K562 (cell line): ENCODE measurements around the gene OXTR. TPM values are rescaled to one million over a fixed set of nuclear protein-coding genes. Genes with fewer than 3 reads are reported as not detected.

ENCODE experiments used
- ATAC-seq: fragments of 200-7000 bp; cut with Tn5 transposase; 3 replicates; pipeline ENCODE4 v1.9.1; 2020; ENCODE audit warnings: moderate library complexity
- BruUV-seq: library from RNA; stranded (reverse); fragments of 400-500 nt; replicated peaks from 2 replicates; lab custom pipeline; 2021; lab: Mats Ljungman, UMichigan
- CTCF ChIA-PET: fragments of 300-600 bp; formaldehyde crosslinking; extraction: SDS; loops from one replicate; lab custom pipeline; 2021; ENCODE audit warnings: low intra/inter-chr PET ratio; lab: Yijun Ruan, JAX
- POLR2A ChIA-PET: fragments of 300-600, 350-650 bp; sonication (Branson Sonifier 250); formaldehyde crosslinking; extraction: SDS; loops from one replicate; lab custom pipeline; 2021; ENCODE audit warnings: antibody characterized with exemption, inconsistent platforms; lab: Yijun Ruan, JAX
- DNase-seq, 4 experiments: peaks; one replicate each; pipeline versions ENCODE4 v3.0.0 to v3.0.0-alpha.2; 2011 to 2018; ENCODE audit warnings: low spot score in 3 of 4, mixed read lengths in 3 of 4; ENCODE audit errors: extremely low read depth in 1 of 4
- FAIRE-seq: peaks from 2 replicates; lab custom pipeline; 2011; peaks lifted over from hg19 to GRCh38; lab: Jason Lieb, UNC
- H2AFZ ChIP-seq: 2 replicates; pipeline ENCODE4 v1.6.0; 2011; ENCODE audit warnings: low read depth, low read length, control low read depth, inconsistent platforms
- H3K27ac ChIP-seq: fragments of 200-600 bp; 3 replicates; pipeline ENCODE4 v1.8.0; 2011; ENCODE audit warnings: low read depth, mild to moderate bottlenecking, control low read depth, inconsistent platforms, low read length, moderate library complexity, mixed read lengths; ENCODE audit errors: extremely low read depth
- H3K27me3 ChIP-seq, 2 experiments: fragments of 300-600 bp in 1 of 2; 2 replicates in 1 of 2; 3 replicates in 1 of 2; pipeline versions ENCODE4 v1.6.0 to v1.8.0; 2011; ENCODE audit warnings: inconsistent platforms in 2 of 2, low read length in 2 of 2, mild to moderate bottlenecking in 1 of 2, mixed read lengths in 1 of 2, moderate library complexity in 1 of 2; ENCODE audit not compliant: control insufficient read depth in 2 of 2, insufficient read depth in 2 of 2
- H3K36me3 ChIP-seq: fragments of 300-600 bp; 3 replicates; pipeline ENCODE4 v1.8.0; 2011; ENCODE audit warnings: mild to moderate bottlenecking, low read length, inconsistent platforms; ENCODE audit not compliant: control insufficient read depth, insufficient read depth
- H3K4me1 ChIP-seq, 2 experiments: fragments of 200-600 bp in 1 of 2; replicated peaks in 1 of 2; 2 replicates in 1 of 2; 3 replicates in 1 of 2; pipeline versions ENCODE4 v1.5.1 to v1.8.0; 2011; ENCODE audit warnings: inconsistent platforms in 2 of 2, low read length in 2 of 2, mild to moderate bottlenecking in 1 of 2, mixed read lengths in 1 of 2, moderate library complexity in 1 of 2; ENCODE audit not compliant: control insufficient read depth in 2 of 2, insufficient read depth in 2 of 2
- H3K4me2 ChIP-seq: 2 replicates; pipeline ENCODE4 v1.6.1; 2011; ENCODE audit warnings: low read length, control low read depth, inconsistent platforms, mixed read lengths; ENCODE audit not compliant: insufficient read depth
- H3K4me3 ChIP-seq: fragments of 200-600 bp; sonication (generic), shearing (Covaris generic); 2 replicates; pipeline ENCODE4 v1.5.1; 2016; ENCODE audit warnings: control low read depth, inconsistent platforms
- H3K79me2 ChIP-seq: fragments of 200-600 bp; 3 replicates; pipeline ENCODE4 v1.8.0; 2011; ENCODE audit warnings: low read length, inconsistent platforms; ENCODE audit not compliant: control insufficient read depth, insufficient read depth
- H3K9ac ChIP-seq, 2 experiments: 2 replicates each; pipeline versions ENCODE4 v1.6.0 to v1.6.1; 2011; ENCODE audit warnings: low read depth in 2 of 2, low read length in 2 of 2, control low read depth in 1 of 2, inconsistent platforms in 1 of 2, mild to moderate bottlenecking in 1 of 2, mixed read lengths in 1 of 2; ENCODE audit not compliant: insufficient read depth in 1 of 2
- H3K9me1 ChIP-seq: one replicate; pipeline ENCODE4 v1.6.0; 2011; ENCODE audit warnings: inconsistent platforms, mild to moderate bottlenecking, low read length, moderate library complexity; ENCODE audit not compliant: control insufficient read depth, insufficient read depth
- H3K9me3 ChIP-seq: replicated peaks from 2 replicates; pipeline ENCODE4 v1.5.1; 2011; ENCODE audit warnings: low read depth, low read length, inconsistent platforms; ENCODE audit not compliant: control insufficient read depth, insufficient read depth
- H4K20me1 ChIP-seq: replicated peaks from 2 replicates; pipeline ENCODE4 v1.6.1; 2011; ENCODE audit warnings: low read length, inconsistent platforms, mixed read lengths; ENCODE audit not compliant: control insufficient read depth, insufficient read depth
- CHCHD3 ChIP-seq: fragments of 250-450 bp; sonication (Bioruptor Pico); IDR thresholded peaks from 2 replicates; pipeline ENCODE4 v2.1.2; 2022; ENCODE audit warnings: mild to moderate bottlenecking
- DMBX1 ChIP-seq: fragments of 250-450 bp; sonication (Bioruptor Pico); IDR thresholded peaks from 2 replicates; pipeline ENCODE4 v1.8.0; 2022; ENCODE audit warnings: inconsistent platforms, mild to moderate bottlenecking, moderate library complexity, borderline replicate concordance
- HDGF ChIP-seq: fragments of 450-650 bp; IDR thresholded peaks from 2 replicates; pipeline ENCODE4 v1.6.1; 2016
- IFI16 ChIP-seq: fragments of 250-450 bp; sonication (Bioruptor Pico); IDR thresholded peaks from 2 replicates; pipeline ENCODE4 v2.1.2; 2022; ENCODE audit warnings: mild to moderate bottlenecking, inconsistent platforms
- KLF1 ChIP-seq: fragments of 450-650 bp; IDR thresholded peaks from 2 replicates; pipeline ENCODE4 v1.6.1; 2016; ENCODE audit warnings: missing genetic modification characterization, missing compliant biosample characterization
- KLF13 ChIP-seq: fragments of 450-650 bp; IDR thresholded peaks from 2 replicates; pipeline ENCODE4 v1.6.1; 2016; ENCODE audit warnings: missing genetic modification characterization, low read depth, mild to moderate bottlenecking, missing compliant biosample characterization, moderate library complexity, borderline replicate concordance
- KLF16 ChIP-seq: IDR thresholded peaks from 2 replicates; pipeline ENCODE4 v1.6.1; 2016; ENCODE audit warnings: antibody characterized with exemption
- NFE2 ChIP-seq: IDR thresholded peaks from 2 replicates; pipeline ENCODE4 v1.6.1; 2014; ENCODE audit warnings: antibody characterized with exemption, low read depth
- NR2C2 ChIP-seq, 2 experiments: fragments of 200-800 bp in 1 of 2; sonication (Bioruptor generic) in 1 of 2; sonication (generic) in 1 of 2; formaldehyde crosslinking in 1 of 2; IDR thresholded peaks; 2 replicates each; pipeline versions ENCODE4 v1.6.1 to v1.8.0; 2016 to 2022; ENCODE audit warnings: mild to moderate bottlenecking in 1 of 2, missing compliant biosample characterization in 1 of 2, missing genetic modification characterization in 1 of 2, missing genetic modification reagents in 1 of 2
- PML ChIP-seq: IDR thresholded peaks from 2 replicates; pipeline ENCODE4 v1.6.1; 2012; ENCODE audit warnings: low read length, inconsistent platforms
- PTBP1 ChIP-seq: fragments of 200-400 bp; formaldehyde crosslinking; IDR thresholded peaks from 2 replicates; pipeline ENCODE4 v1.6.1; 2017; ENCODE audit warnings: low read depth, low read length
- RB1 ChIP-seq: fragments of 450-650 bp; IDR thresholded peaks from 2 replicates; pipeline ENCODE4 v1.6.1; 2017; ENCODE audit warnings: low read depth, mild to moderate bottlenecking
- ZBTB8A ChIP-seq: fragments of 450-650 bp; IDR thresholded peaks from 2 replicates; pipeline ENCODE4 v1.6.1; 2018; ENCODE audit warnings: mild to moderate bottlenecking, moderate library complexity; ENCODE audit not compliant: partially characterized antibody
- ZNF408 ChIP-seq: fragments of 250-450 bp; sonication (Bioruptor Pico); IDR thresholded peaks from 2 replicates; pipeline ENCODE4 v1.4.0; 2020; ENCODE audit warnings: low read depth, mild to moderate bottlenecking, moderate library complexity
- WGBS: fragments of 100-300 bp; shearing (Covaris generic); methylation state at CpG from one replicate; pipeline ENCODE4 v1.1.6; 2016; ENCODE audit warnings: low coverage, mixed read lengths; ENCODE audit not compliant: insufficient coverage; ENCODE audit errors: missing lambda C conversion rate; 5-methylcytosine and 5-hydroxymethylcytosine counted together
- in situ Hi-C: fragments of 300-500 bp; cut with MboI; formaldehyde crosslinking; loops from 4 replicates; pipeline ENCODE4 v1.15.0; 2018; ENCODE audit warnings: inconsistent platforms, mixed read lengths
- intact Hi-C: fragments of 100-400 bp; cut with micrococcal nuclease; formaldehyde crosslinking; loops from 2 replicates; pipeline ENCODE4 v1.14.2; 2022
- polyA plus RNA-seq, 8 experiments: library from polyadenylated mRNA; depleted of rRNA in 4 of 8; stranded (reverse) in 5 of 8; unstranded in 3 of 8; fragments of >200 nt; fragmentation: Nextera tagmentation in 2 of 8; fragmentation: Illumina TruSeq in 1 of 8; extraction: Ambion mirVana in 2 of 8; extraction: Trizol in 1 of 8; gene quantifications; 2 replicates each; pipeline versions ENCODE4 v1.2.1 to v1.2.3, GENCODE V29; 2011 to 2014; ENCODE audit warnings: inconsistent platforms in 1 of 8, missing spikeins in 1 of 8
- total RNA-seq, 7 experiments: library from RNA; depleted of rRNA in 6 of 7; stranded (reverse); fragments of >200 nt in 6 of 7; fragmentation: Illumina TruSeq in 2 of 7; extraction: Trizol in 2 of 7; gene quantifications; 2 replicates each; pipeline versions ENCODE4 v1.2.1 to v1.2.3, GENCODE V29; 2011 to 2021; ENCODE audit warnings: low replicate concordance in 1 of 7
- TF ChIP-seq, protein P1 (sequence below): IDR thresholded peaks from 3 replicates; pipeline ENCODE4 v1.6.1; 2011; ENCODE audit warnings: borderline replicate concordance, mild to moderate bottlenecking; ENCODE audit not compliant: insufficient read length, insufficient read depth
- TF ChIP-seq, protein P2 (sequence below): fragments of 250-450 bp; sonication (Bioruptor Pico); IDR thresholded peaks from 2 replicates; pipeline ENCODE4 v1.8.0; 2021; ENCODE audit warnings: mild to moderate bottlenecking, moderate library complexity
- TF ChIP-seq, protein P3 (sequence below): fragments of 250-450 bp; sonication (Bioruptor Pico); IDR thresholded peaks from 2 replicates; pipeline ENCODE4 v1.6.1; 2021; ENCODE audit warnings: mild to moderate bottlenecking
- TF ChIP-seq, protein P4 (sequence below): sonication (generic); formaldehyde crosslinking; IDR thresholded peaks from 2 replicates; pipeline ENCODE4 v1.9.0; 2022; ENCODE audit warnings: mild to moderate bottlenecking, missing genetic modification reagents

The OXTR gene
- total and polyA plus RNA-seq, 9 of the 15 experiments (the other 6 are each of a cell fraction or from before 2014, with no cell fraction given) = 0.14 to 1.3 (median 0.80) TPM

DNA sequence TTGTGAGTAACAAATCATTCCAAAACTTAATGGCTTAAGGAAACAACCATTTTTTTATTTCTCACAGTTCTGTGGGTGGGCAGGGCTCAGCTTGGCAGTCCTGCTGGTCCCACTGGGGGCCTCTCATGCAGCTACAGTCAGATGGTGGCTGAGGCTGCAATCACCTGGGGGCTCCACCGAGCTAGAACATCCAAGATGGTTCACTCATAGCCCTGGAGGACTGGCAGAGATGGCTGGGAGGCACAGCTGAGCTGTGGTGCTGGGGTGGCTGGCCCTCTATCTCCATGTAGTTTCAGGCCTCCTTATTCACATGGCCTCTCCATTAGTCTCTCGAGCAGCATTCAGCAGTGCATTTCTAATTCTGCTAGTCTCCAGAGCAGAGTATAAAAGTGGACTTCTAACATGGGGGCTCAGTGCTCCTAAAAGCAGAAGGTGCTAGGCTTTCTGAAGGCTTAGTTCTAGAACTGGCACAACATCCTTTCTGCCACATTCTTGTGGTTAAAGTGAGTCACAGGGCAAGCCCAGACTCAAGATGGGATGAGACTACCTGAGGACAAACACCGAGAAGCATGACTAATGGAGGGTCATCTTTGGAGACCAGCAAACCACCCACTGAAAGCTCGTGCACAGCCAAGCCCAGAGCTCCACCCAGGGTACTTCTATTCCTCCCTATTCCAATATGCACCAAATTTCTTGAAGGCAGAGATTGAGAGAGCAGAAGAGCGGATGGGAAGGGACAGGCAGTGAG, 29.5 kb downstream of the OXTR start:
- DNase-seq (no peak), ATAC-seq (no peak), FAIRE-seq (no peak)
- Histone ChIP-seq H3K4me2 (no peak overlapping the region), H3K79me2 (no peaks in the 10 kb centered on the region), H3K9me3 (no peaks in the 10 kb centered on the region), H3K4me1 (peaks cover 3 to 4% of the 10 kb centered on the region in 2 experiments; a peak in 3 of 5 replicates), H3K27ac (no peak overlapping the region), H3K9ac (no peak overlapping the region), H3K4me3 (no peak overlapping the region), H3K9me1 (no peaks in the 10 kb centered on the region), H3K36me3 (no peaks in the 10 kb centered on the region), H2AFZ (no peak overlapping the region), H4K20me1 (peaks cover 9% of the 10 kb centered on the region), H3K27me3 (peaks cover 11 to 36% of the 10 kb centered on the region in 2 experiments)
- POLR2A ChIA-PET = no interaction called here
- 0% methylated on average over 5 of the region's 5 CpGs for WGBS
- no TSS peak for BruUV-seq
- in situ Hi-C loops = no loop called here
- intact Hi-C loops = no loop called here
- TF ChIP-seq ZNF408 (no peak), KLF13 (no peak), DMBX1 (no peak), NR2C2 (CRISPR knock-in tag; IDR thresholded peaks at IDR 0.05) (no peak), NR2C2 (tag; IDR thresholded peaks at IDR 0.05) (no peak), ZBTB8A (no peak), PML (no peak), NFE2 (no peak), RB1 (no peak), HDGF (no peak), KLF16 (no peak), IFI16 (CRISPR knock-in tag) (no peak), KLF1 (tag) (no peak), CHCHD3 (CRISPR knock-in tag) (no peak), PTBP1 (no peak)
- TF ChIP-seq, protein P1, sequence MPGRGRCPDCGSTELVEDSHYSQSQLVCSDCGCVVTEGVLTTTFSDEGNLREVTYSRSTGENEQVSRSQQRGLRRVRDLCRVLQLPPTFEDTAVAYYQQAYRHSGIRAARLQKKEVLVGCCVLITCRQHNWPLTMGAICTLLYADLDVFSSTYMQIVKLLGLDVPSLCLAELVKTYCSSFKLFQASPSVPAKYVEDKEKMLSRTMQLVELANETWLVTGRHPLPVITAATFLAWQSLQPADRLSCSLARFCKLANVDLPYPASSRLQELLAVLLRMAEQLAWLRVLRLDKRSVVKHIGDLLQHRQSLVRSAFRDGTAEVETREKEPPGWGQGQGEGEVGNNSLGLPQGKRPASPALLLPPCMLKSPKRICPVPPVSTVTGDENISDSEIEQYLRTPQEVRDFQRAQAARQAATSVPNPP = no peak
- TF ChIP-seq, protein P2, sequence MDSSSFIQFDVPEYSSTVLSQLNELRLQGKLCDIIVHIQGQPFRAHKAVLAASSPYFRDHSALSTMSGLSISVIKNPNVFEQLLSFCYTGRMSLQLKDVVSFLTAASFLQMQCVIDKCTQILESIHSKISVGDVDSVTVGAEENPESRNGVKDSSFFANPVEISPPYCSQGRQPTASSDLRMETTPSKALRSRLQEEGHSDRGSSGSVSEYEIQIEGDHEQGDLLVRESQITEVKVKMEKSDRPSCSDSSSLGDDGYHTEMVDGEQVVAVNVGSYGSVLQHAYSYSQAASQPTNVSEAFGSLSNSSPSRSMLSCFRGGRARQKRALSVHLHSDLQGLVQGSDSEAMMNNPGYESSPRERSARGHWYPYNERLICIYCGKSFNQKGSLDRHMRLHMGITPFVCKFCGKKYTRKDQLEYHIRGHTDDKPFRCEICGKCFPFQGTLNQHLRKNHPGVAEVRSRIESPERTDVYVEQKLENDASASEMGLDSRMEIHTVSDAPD (CRISPR knock-in tag) = no peak
- TF ChIP-seq, protein P3, sequence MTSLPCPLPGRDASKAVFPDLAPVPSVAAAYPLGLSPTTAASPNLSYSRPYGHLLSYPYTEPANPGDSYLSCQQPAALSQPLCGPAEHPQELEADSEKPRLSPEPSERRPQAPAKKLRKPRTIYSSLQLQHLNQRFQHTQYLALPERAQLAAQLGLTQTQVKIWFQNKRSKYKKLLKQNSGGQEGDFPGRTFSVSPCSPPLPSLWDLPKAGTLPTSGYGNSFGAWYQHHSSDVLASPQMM (CRISPR knock-in tag) = no peak
- TF ChIP-seq, protein P4, sequence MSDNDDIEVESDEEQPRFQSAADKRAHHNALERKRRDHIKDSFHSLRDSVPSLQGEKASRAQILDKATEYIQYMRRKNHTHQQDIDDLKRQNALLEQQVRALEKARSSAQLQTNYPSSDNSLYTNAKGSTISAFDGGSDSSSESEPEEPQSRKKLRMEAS (CRISPR knock-in tag) = no peak
- CTCF ChIA-PET = no interaction called here
